BE2C (cell line): ENCODE measurements around the gene POLA2.
A peak's percentile ranks its signal among the peaks of the same experiment; 100 is the strongest.

ENCODE experiments used
- DNase-seq: peaks from one replicate; pipeline ENCODE4 v3.0.0-alpha.2; 2020
- H3K27me3 ChIP-seq: fragments of 250-450 bp; sonication (Bioruptor Pico); 2 replicates; pipeline ENCODE4 v1.5.1; 2020; ENCODE audit warnings: mild to moderate bottlenecking
- H3K36me3 ChIP-seq: fragments of 250-450 bp; sonication (Bioruptor Pico); 2 replicates; pipeline ENCODE4 v1.5.1; 2020; ENCODE audit warnings: mild to moderate bottlenecking
- H3K4me1 ChIP-seq: fragments of 250-450 bp; sonication (Bioruptor Pico); 2 replicates; pipeline ENCODE4 v1.5.1; 2020
- H3K4me3 ChIP-seq: 2 replicates; pipeline ENCODE4 v1.5.1; 2011; ENCODE audit warnings: low read depth, low read length
- H3K9me3 ChIP-seq: fragments of 250-450 bp; sonication (Bioruptor Pico); 2 replicates; pipeline ENCODE4 v1.5.1; 2020
- CTCF ChIP-seq: IDR thresholded peaks from 2 replicates; pipeline ENCODE4 v1.5.1; 2012; ENCODE audit warnings: mild to moderate bottlenecking, low read depth, low read length

Gene POLA2

GRCh38 chr11:65288706-65289536 lies 27.2 kb downstream of the POLA2 start:
- H3K36me3 ChIP-seq = peaks cover 21% of the 10 kb centered on the region
- peak; percentile 89 for DNase-seq
- H3K4me3 ChIP-seq = no peak overlapping the region
- TF ChIP-seq CTCF = no peak
- no peaks in the 10 kb centered on the region for H3K27me3 ChIP-seq
- no peaks in the 10 kb centered on the region for H3K9me3 ChIP-seq
- H3K4me1 ChIP-seq = peaks cover 4% of the 10 kb centered on the region

DNA sequence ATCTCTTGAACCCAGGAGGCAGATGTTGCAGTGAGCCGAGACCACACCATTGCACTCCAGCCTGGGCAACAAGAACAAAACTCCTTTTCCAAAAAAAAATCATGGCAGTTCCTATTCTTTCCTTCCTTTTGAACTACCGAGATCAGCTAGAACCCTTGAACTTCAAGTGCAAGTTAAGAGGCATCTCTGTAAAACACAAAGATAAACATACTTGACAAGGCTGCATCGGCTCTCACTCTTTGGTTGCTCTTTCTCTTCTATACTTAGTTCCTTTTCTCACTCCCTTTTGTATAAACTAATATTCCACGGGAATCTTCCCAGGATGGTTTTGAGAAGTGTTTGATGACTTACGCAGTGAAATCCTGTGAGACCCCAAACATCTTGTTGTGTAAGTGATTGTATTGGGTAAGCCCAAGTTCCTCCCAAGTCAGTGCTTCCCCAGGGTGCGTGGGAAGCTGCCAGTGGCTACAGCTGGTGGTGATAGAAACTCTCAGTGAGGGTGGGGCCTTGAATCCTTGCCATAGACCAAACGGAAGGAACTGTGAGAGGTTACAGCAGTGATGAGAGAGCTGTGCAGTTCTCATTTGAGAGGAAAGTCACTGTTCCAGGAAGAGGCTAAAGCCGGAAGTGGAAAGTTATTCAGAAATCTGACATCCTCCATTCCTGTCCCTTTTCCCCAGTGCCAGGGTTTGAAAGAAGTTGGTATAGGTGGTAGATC lies 28.8 kb downstream of the POLA2 start:
- Histone ChIP-seq H3K4me1 (peaks cover 4% of the 10 kb centered on the region), H3K36me3 (peaks cover 21% of the 10 kb centered on the region), H3K4me3 (no peak overlapping the region), H3K27me3 (no peaks in the 10 kb centered on the region), H3K9me3 (no peaks in the 10 kb centered on the region)
- DNase-seq = no peak
- TF ChIP-seq CTCF = no peak

DNA sequence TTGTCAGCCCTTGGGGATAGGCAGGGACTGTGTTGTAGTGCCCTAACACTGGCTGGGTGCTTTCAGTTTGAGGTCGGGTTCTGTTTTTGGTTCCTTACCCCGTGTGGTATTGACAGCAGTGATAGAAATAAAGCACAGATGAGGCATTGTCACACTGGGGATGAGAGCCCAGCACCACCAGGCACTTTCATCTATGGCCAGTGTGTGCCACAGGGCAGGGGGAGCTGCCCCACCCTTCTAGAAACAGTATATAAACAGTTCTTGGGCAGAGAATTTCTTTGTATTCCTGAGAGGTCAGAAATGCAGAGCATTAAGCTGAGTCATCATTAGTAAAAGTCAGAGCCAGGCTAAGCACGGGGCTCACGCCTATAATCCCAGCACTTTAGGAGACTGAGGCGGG lies 29.9 kb downstream of the POLA2 start:
- Histone ChIP-seq H3K27me3 (no peaks in the 10 kb centered on the region), H3K4me1 (peaks cover 4% of the 10 kb centered on the region), H3K36me3 (peaks cover 21% of the 10 kb centered on the region), H3K9me3 (no peaks in the 10 kb centered on the region), H3K4me3 (no peak overlapping the region)
- no peak for DNase-seq
- TF ChIP-seq CTCF = no peak

DNA sequence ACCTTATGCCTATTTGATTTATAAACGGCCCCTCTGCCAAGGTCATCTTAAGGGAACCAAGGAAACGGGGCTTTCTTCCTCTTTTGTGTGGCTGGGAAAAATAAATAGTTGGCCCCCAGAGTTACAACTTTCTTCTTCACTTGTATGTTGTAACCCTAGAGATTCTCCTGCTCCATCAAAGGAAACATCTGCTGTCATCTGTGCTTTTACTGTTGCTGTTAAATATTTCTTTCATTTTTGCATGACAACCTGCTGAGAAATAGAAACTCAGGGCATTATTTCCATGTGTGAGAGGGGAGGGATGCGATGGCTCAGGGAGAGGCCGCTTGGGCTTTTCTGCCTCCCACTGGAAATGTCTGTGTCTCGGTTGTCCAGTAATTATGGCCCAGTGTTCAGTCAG lies 31.1 kb downstream of the POLA2 start:
- no peaks in the 10 kb centered on the region for H3K9me3 ChIP-seq
- H3K27me3 ChIP-seq = no peaks in the 10 kb centered on the region
- peaks cover 21% of the 10 kb centered on the region for H3K36me3 ChIP-seq

DNA sequence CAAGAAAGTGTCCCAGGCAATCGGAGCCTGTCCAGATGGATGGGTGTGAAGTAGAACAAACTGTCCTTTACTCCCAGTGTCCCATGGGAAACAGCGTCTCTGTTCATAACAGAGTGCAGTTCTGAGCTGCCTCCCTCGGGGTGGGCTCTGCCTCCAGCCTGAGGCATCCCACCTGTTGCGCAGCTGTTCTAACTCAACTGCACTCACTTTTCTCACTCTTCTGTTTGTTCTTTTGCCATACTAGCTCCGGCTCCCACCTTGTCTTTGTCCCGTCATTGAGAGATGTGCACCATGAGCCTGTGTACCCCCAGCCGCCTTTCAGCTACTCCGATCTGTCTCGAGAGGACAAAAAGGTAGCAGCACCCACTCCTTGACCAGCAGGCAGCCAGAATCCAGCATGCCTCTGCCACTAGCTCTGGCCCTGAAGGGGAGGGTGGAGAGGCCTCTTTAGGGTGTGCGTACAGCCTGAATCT lies 32.2 kb downstream of the POLA2 start:
- Histone ChIP-seq H3K9me3 (no peaks in the 10 kb centered on the region), H3K4me3 (no peak overlapping the region), H3K27me3 (no peaks in the 10 kb centered on the region), H3K36me3 (peaks cover 21% of the 10 kb centered on the region), H3K4me1 (peaks cover 4% of the 10 kb centered on the region)
- no peak for DNase-seq
- TF ChIP-seq CTCF = no peak

More for the DNA sequence above, 31.1 kb downstream of the POLA2 start:
- no peak for DNase-seq
- H3K4me3 ChIP-seq = no peak overlapping the region
- no peak for TF ChIP-seq CTCF
- H3K4me1 ChIP-seq = peaks cover 4% of the 10 kb centered on the region

GRCh38 chr11:65295001-65295400 lies 33.2 kb downstream of the POLA2 start:
- H3K36me3 ChIP-seq = peaks cover 14% of the 10 kb centered on the region
- H3K4me1 ChIP-seq = no peaks in the 10 kb centered on the region
- no peak for DNase-seq
- TF ChIP-seq CTCF = no peak
- H3K9me3 ChIP-seq = no peaks in the 10 kb centered on the region
- no peaks in the 10 kb centered on the region for H3K27me3 ChIP-seq
- no peak overlapping the region for H3K4me3 ChIP-seq
